ENCODE data around the gene ZNF428. TPM values are rescaled to one million over a fixed set of nuclear protein-coding genes. Genes with fewer than 3 reads are reported as not detected.
"Not testable (repeated sequence)": the region's sequence is repeated elsewhere in the genome, so short reads cannot be mapped to it uniquely, and the experiment has no call there.

Gene ZNF428
- total and polyA plus RNA-seq, 4 donors = 27.9 to 95.3 (median 46.2) TPM

DNA sequence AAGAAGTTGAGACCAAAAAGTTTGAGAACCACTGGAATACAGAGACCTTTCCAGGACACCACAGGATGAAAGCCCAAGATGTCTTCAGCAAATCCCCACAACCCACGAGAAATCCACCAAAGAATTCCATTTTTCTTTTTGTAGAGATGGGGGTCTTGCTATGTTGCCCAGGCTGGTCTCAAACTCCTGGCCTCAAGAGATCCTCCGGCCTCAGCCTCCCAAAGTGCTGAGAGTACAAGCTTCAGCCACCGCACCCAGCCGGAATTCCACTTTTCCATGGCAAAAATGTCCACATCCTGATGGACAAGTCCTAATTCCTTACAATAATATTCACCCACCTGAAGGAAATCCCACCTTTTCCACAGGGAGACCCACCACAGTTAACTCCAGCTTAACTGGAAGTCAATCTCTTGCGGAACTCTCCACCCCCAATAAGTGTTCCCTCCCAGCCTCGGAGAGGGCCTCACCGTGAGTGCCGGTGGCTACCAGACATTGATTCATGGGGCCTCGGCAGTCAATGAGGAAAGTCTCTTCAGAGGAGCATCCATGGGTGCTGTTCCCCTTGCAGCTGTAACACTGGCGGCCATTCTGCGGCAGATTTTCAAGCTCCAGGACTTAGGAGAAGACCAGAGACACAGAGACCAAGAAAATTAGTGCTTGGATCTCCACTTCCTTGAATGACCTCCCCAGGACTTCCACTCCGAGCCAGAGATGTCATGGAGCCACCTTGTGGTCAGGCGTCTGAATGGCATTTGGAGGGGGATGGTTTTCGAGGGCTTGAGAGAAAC, 32.5 kb upstream of the ZNF428 start:
- peak; percentile 78 for TF ChIP-seq CTCF (IDR thresholded peaks at IDR 0.05; ENCODE audit: control extremely low read depth, extremely low read depth)
- Histone ChIP-seq H3K27ac (ENCODE audit: low read depth in 1 of 2, low read length in 1 of 2) (no peak overlapping the region), H3K36me3 (ENCODE audit: control insufficient read depth in 4 of 4, insufficient read depth in 4 of 4, low read length in 4 of 4) (peaks cover 2 to 32% (median 10%) of the 10 kb centered on the region in 4 donors), H3K4me1 (ENCODE audit: control insufficient read depth in 5 of 5, insufficient read depth in 5 of 5, low read length in 5 of 5) (no peaks in the 10 kb centered on the region), H3K9me3 (ENCODE audit: control insufficient read depth in 4 of 4, insufficient read depth in 3 of 4, low read length in 3 of 4) (peaks cover 0 to 3% (median under 1%) of the 10 kb centered on the region in 4 donors), H3K4me3 (no peak overlapping the region), H3K9ac (ENCODE audit: insufficient read depth in 1 of 2, low read length in 2 of 2) (no peak overlapping the region), H3K27me3 (ENCODE audit: control insufficient read depth in 3 of 3, insufficient read depth in 3 of 3, low read length in 2 of 3) (no peaks in the 10 kb centered on the region)
- DNase-seq (peak; percentile 59 to 75 (median 70)), ATAC-seq (ENCODE audit: insufficient read depth, low FRiP score) (peak; percentile 62)
- 66 to 68% methylated on average over 14 of the region's 14 CpGs for WGBS, 2 donors

DNA sequence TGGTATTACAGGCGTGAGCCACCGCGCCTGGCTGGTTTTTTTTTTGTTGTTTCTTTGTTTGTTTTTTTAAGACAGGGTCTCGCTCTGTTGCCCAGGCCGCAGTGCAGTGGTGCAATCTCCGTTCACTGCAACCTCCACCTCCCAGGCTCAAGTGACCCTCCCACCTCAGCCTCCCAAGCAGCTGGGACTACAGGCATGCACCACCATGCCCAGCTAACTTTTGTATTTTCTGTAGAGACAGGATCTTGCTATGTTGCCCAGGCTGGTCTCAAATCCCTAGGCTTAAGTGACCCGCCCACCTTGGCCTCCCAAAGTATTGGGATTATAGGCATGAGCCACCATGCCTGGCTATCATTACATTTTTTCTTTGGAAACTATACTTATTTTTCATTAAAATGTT, 30.8 kb upstream of the ZNF428 start:
- H3K9ac ChIP-seq (ENCODE audit: insufficient read depth in 1 of 2, low read length in 2 of 2); H3K27ac ChIP-seq (ENCODE audit: low read depth in 1 of 2, low read length in 1 of 2); DNase-seq; H3K27me3 ChIP-seq (ENCODE audit: control insufficient read depth in 3 of 3, insufficient read depth in 3 of 3, low read length in 2 of 3); H3K9me3 ChIP-seq (ENCODE audit: control insufficient read depth in 4 of 4, insufficient read depth in 3 of 4, low read length in 3 of 4); H3K4me3 ChIP-seq; ATAC-seq (ENCODE audit: insufficient read depth, low FRiP score); H3K4me1 ChIP-seq (ENCODE audit: control insufficient read depth in 5 of 5, insufficient read depth in 5 of 5, low read length in 5 of 5): not testable (repeated sequence)
- 96 to 97% methylated on average over 7 of the region's 7 CpGs for WGBS, 2 donors
- H3K36me3 ChIP-seq (ENCODE audit: control insufficient read depth in 4 of 4, insufficient read depth in 4 of 4, low read length in 4 of 4) = peaks cover 0 to 25% (median 6%) of the 10 kb centered on the region in 4 donors

- Histone ChIP-seq H3K36me3 (ENCODE audit: control insufficient read depth in 4 of 4, insufficient read depth in 4 of 4, low read length in 4 of 4) (peaks cover 0 to 19% (median 5%) of the 10 kb centered on the region in 4 donors), H3K4me3 (no peak overlapping the region)
- no peak for TF ChIP-seq CTCF (IDR thresholded peaks at IDR 0.05; ENCODE audit: control extremely low read depth, extremely low read depth)
These were observed 30.1 kb upstream of the ZNF428 start for GRCh38 chr19:43649514-43649913.

DNA sequence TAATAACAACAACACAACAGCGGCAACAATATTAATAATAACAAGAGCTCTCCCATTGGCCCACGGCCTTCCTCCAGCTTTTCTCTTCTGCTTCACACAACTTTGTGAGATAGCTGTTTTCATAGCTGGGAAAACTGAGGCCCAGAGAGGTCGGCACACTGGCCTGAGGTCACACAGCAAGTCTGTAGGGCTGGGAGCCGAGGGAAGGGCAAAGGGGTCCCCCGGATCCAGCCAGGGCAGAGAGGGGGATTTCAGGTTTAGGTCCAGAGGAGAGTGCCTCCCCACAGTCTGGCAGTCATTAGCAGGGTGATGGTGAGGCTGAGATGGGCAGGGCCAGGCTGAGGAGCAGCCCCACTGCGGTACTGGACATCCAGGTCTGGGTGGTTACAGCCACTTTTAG, 29.2 kb upstream of the ZNF428 start:
- peaks cover 0 to 18% (median 5%) of the 10 kb centered on the region in 4 donors for H3K36me3 ChIP-seq (ENCODE audit: control insufficient read depth in 4 of 4, insufficient read depth in 4 of 4, low read length in 4 of 4)
- ATAC-seq (ENCODE audit: insufficient read depth, low FRiP score) = no peak

More at GRCh38 chr19:43649514-43649913, 30.1 kb upstream of the ZNF428 start:
- no peaks in the 10 kb centered on the region for H3K27me3 ChIP-seq (ENCODE audit: control insufficient read depth in 3 of 3, insufficient read depth in 3 of 3, low read length in 2 of 3)
- no peak overlapping the region for H3K27ac ChIP-seq (ENCODE audit: low read depth in 1 of 2, low read length in 1 of 2)
- DNase-seq = no peak
- WGBS, 2 donors = 85% methylated on average over 2 of the region's 2 CpGs
- ATAC-seq (ENCODE audit: insufficient read depth, low FRiP score) = no peak
- H3K4me1 ChIP-seq (ENCODE audit: control insufficient read depth in 5 of 5, insufficient read depth in 5 of 5, low read length in 5 of 5) = no peaks in the 10 kb centered on the region
- H3K9ac ChIP-seq (ENCODE audit: insufficient read depth in 1 of 2, low read length in 2 of 2) = no peak overlapping the region
- peaks cover 0 to 3% (median 0%) of the 10 kb centered on the region in 4 donors for H3K9me3 ChIP-seq (ENCODE audit: control insufficient read depth in 4 of 4, insufficient read depth in 3 of 4, low read length in 3 of 4)

More for the DNA sequence above, 29.2 kb upstream of the ZNF428 start:
- Histone ChIP-seq H3K4me3 (no peak overlapping the region), H3K9me3 (ENCODE audit: control insufficient read depth in 4 of 4, insufficient read depth in 3 of 4, low read length in 3 of 4) (peaks cover 0 to 3% (median 0%) of the 10 kb centered on the region in 4 donors), H3K9ac (ENCODE audit: insufficient read depth in 1 of 2, low read length in 2 of 2) (no peak overlapping the region), H3K4me1 (ENCODE audit: control insufficient read depth in 5 of 5, insufficient read depth in 5 of 5, low read length in 5 of 5) (no peaks in the 10 kb centered on the region), H3K27ac (ENCODE audit: low read depth in 1 of 2, low read length in 1 of 2) (no peak overlapping the region), H3K27me3 (ENCODE audit: control insufficient read depth in 3 of 3, insufficient read depth in 3 of 3, low read length in 2 of 3) (no peaks in the 10 kb centered on the region)
- 98 to 99% methylated on average over 6 of the region's 6 CpGs for WGBS, 2 donors
- no peak for TF ChIP-seq CTCF (IDR thresholded peaks at IDR 0.05; ENCODE audit: control extremely low read depth, extremely low read depth)
- no peak for DNase-seq

Data from lung (tissue), 12 donors.